T-helper 1 cell treated with Interleukin-12 subunit alpha and Interleukin-12 subunit beta and Interleukin-4 antibody, amounts not matched to agents 30 μg/mL and 1 μg/mL, for 36 hours (primary cell): Measurements from ENCODE around the gene RPL39.
"Not testable (repeated sequence)": the region's sequence is repeated elsewhere in the genome, so short reads cannot be mapped to it uniquely, and the experiment has no call there.

Experiments
- H3K27ac Mint-ChIP-seq: one replicate; pipeline ENCODE4 v1.8.0; 2021; ENCODE audit warnings: mild to moderate bottlenecking, mixed read lengths
- H3K27me3 Mint-ChIP-seq: one replicate; pipeline ENCODE4 v1.8.0; 2021; ENCODE audit warnings: low read depth, mixed read lengths
- H3K36me3 Mint-ChIP-seq: one replicate; pipeline ENCODE4 v1.8.0; 2021; ENCODE audit warnings: low read depth, mixed read lengths
- H3K4me1 Mint-ChIP-seq: one replicate; pipeline ENCODE4 v1.8.0; 2021; ENCODE audit warnings: low read depth, mixed read lengths
- H3K4me3 Mint-ChIP-seq: one replicate; pipeline ENCODE4 v1.8.0; 2021; ENCODE audit warnings: mild to moderate bottlenecking, moderate library complexity, mixed read lengths
- H3K9me3 Mint-ChIP-seq: one replicate; pipeline ENCODE4 v1.8.0; 2021; ENCODE audit warnings: mixed read lengths

Gene RPL39

GRCh38 chrX:119791437-119792231, at the start of gene RPL39:
RPL39 (minus strand) TSS chrX:119791630; CDS start chrX:119791576, 54 bp downstream.
- Mint-ChIP-seq H3K27ac (peak within 1 kb of the TSS; percentile 93), H3K4me3 (peak within 1 kb of the TSS; percentile 93), H3K9me3 (no peaks in the 10 kb centered on the region), H3K27me3 (no peaks in the 10 kb centered on the region), H3K36me3 (peaks cover 20% of the 10 kb centered on the region), H3K4me1 (peaks cover 12% of the 10 kb centered on the region)

GRCh38 chrX:119833905-119834304, 42.5 kb upstream of the RPL39 start:
- H3K27me3 Mint-ChIP-seq = no peaks in the 10 kb centered on the region
- no peak overlapping the region for H3K27ac Mint-ChIP-seq
- H3K4me3 Mint-ChIP-seq = no peak overlapping the region
- peaks cover 1% of the 10 kb centered on the region for H3K4me1 Mint-ChIP-seq
- peaks cover 52% of the 10 kb centered on the region for H3K36me3 Mint-ChIP-seq
- no peaks in the 10 kb centered on the region for H3K9me3 Mint-ChIP-seq

- peaks cover 9% of the 10 kb centered on the region for H3K4me1 Mint-ChIP-seq
These were observed 37.0 kb upstream of the RPL39 start for GRCh38 chrX:119828446-119828845.

GRCh38 chrX:119826399-119826959, 35.0 kb upstream of the RPL39 start:
- H3K4me3 Mint-ChIP-seq = no peak overlapping the region

More at GRCh38 chrX:119828446-119828845, 37.0 kb upstream of the RPL39 start:
- Mint-ChIP-seq H3K27me3 (no peaks in the 10 kb centered on the region), H3K27ac (no peak overlapping the region), H3K9me3 (no peaks in the 10 kb centered on the region), H3K36me3 (peaks cover 25% of the 10 kb centered on the region), H3K4me3 (no peak overlapping the region)

GRCh38 chrX:119824221-119824620, 32.8 kb upstream of the RPL39 start:
- not testable (repeated sequence) for H3K4me3 Mint-ChIP-seq, H3K27ac Mint-ChIP-seq, H3K27me3 Mint-ChIP-seq, H3K36me3 Mint-ChIP-seq, H3K9me3 Mint-ChIP-seq
- peaks cover 19% of the 10 kb centered on the region for H3K4me1 Mint-ChIP-seq

More at GRCh38 chrX:119826399-119826959, 35.0 kb upstream of the RPL39 start:
- Mint-ChIP-seq H3K9me3 (no peaks in the 10 kb centered on the region), H3K36me3 (peaks cover 18% of the 10 kb centered on the region), H3K27me3 (no peaks in the 10 kb centered on the region), H3K4me1 (peaks cover 15% of the 10 kb centered on the region), H3K27ac (no peak overlapping the region)

GRCh38 chrX:119821703-119822102, 30.3 kb upstream of the RPL39 start:
- Mint-ChIP-seq H3K4me1 (peaks cover 16% of the 10 kb centered on the region), H3K27ac (peak overlapping the region; percentile 94), H3K4me3 (peak overlapping the region; percentile 55)
- H3K36me3 Mint-ChIP-seq, H3K27me3 Mint-ChIP-seq, H3K9me3 Mint-ChIP-seq: not testable (repeated sequence)

- H3K4me1 Mint-ChIP-seq = peaks cover 9% of the 10 kb centered on the region
- no peak overlapping the region for H3K27ac Mint-ChIP-seq
- H3K36me3 Mint-ChIP-seq = peaks cover 3% of the 10 kb centered on the region
- no peaks in the 10 kb centered on the region for H3K27me3 Mint-ChIP-seq
- H3K4me3 Mint-ChIP-seq = no peak overlapping the region
- H3K9me3 Mint-ChIP-seq = no peaks in the 10 kb centered on the region
These were observed 25.8 kb upstream of the RPL39 start for GRCh38 chrX:119817130-119817690.

GRCh38 chrX:119816300-119816699, 24.9 kb upstream of the RPL39 start:
- Mint-ChIP-seq H3K36me3 (peaks cover 3% of the 10 kb centered on the region), H3K27me3 (no peaks in the 10 kb centered on the region), H3K4me3 (no peak overlapping the region), H3K27ac (no peak overlapping the region), H3K9me3 (no peaks in the 10 kb centered on the region), H3K4me1 (peaks cover 4% of the 10 kb centered on the region)

GRCh38 chrX:119809185-119809666, 17.8 kb upstream of the RPL39 start:
- Mint-ChIP-seq H3K4me3 (no peak overlapping the region), H3K27ac (no peak overlapping the region), H3K4me1 (no peaks in the 10 kb centered on the region), H3K36me3 (peaks cover 2% of the 10 kb centered on the region), H3K9me3 (no peaks in the 10 kb centered on the region), H3K27me3 (no peaks in the 10 kb centered on the region)

- not testable (repeated sequence) for H3K4me1 Mint-ChIP-seq, H3K36me3 Mint-ChIP-seq, H3K27me3 Mint-ChIP-seq, H3K27ac Mint-ChIP-seq, H3K9me3 Mint-ChIP-seq, H3K4me3 Mint-ChIP-seq
These were observed 17.0 kb upstream of the RPL39 start for GRCh38 chrX:119808461-119808860.

GRCh38 chrX:119802546-119802945, 11.1 kb upstream of the RPL39 start:
- Mint-ChIP-seq H3K27ac (no peak overlapping the region), H3K4me1 (no peaks in the 10 kb centered on the region), H3K27me3 (no peaks in the 10 kb centered on the region), H3K4me3 (no peak overlapping the region), H3K36me3 (no peaks in the 10 kb centered on the region), H3K9me3 (no peaks in the 10 kb centered on the region)

- H3K27ac Mint-ChIP-seq = no peak overlapping the region
- H3K4me3 Mint-ChIP-seq = no peak overlapping the region
- H3K9me3 Mint-ChIP-seq = no peaks in the 10 kb centered on the region
- H3K27me3 Mint-ChIP-seq = no peaks in the 10 kb centered on the region
- no peaks in the 10 kb centered on the region for H3K4me1 Mint-ChIP-seq
- H3K36me3 Mint-ChIP-seq = no peaks in the 10 kb centered on the region
These were observed 10.1 kb upstream of the RPL39 start for GRCh38 chrX:119801253-119802221.

- Mint-ChIP-seq H3K4me1 (peaks cover 12% of the 10 kb centered on the region), H3K27me3 (no peaks in the 10 kb centered on the region), H3K9me3 (no peaks in the 10 kb centered on the region), H3K4me3 (peak overlapping the region; percentile 93), H3K36me3 (peaks cover 20% of the 10 kb centered on the region), H3K27ac (peak overlapping the region; percentile 93)
These were observed 423 bp downstream of the RPL39 start for GRCh38 chrX:119790977-119791436.
